A549 (cell line): Measurements from ENCODE around the gene MINDY4. TPM values are rescaled to one million over a fixed set of nuclear protein-coding genes. Genes with fewer than 3 reads are reported as not detected.

ENCODE experiments used
- ATAC-seq, 2 experiments: fragments of 200-7000 bp in 1 of 2; fragments of >200 bp in 1 of 2; cut with Nextera tagmentation in 1 of 2; cut with Tn5 transposase in 1 of 2; 3 replicates each; pipeline versions ENCODE4 v1.8.0 to v1.9.1; 2018 to 2020; ENCODE audit warnings: mild to moderate bottlenecking in 1 of 2, moderate library complexity in 1 of 2
- CTCF ChIA-PET: fragments of 300-600 bp; sonication (Branson Sonifier 250); formaldehyde crosslinking; extraction: SDS; loops from one replicate; lab custom pipeline; 2021; ENCODE audit warnings: antibody characterized with exemption, inconsistent platforms; lab: Yijun Ruan, JAX
- POLR2A ChIA-PET: fragments of 350-600 bp; formaldehyde crosslinking; extraction: SDS; loops from one replicate; lab custom pipeline; 2021; ENCODE audit warnings: antibody characterized with exemption, inconsistent platforms; lab: Yijun Ruan, JAX
- DNase-seq, 2 experiments: peaks; one replicate each; pipeline versions ENCODE4 v3.0.0 to v3.0.0-alpha.2; 2011 to 2016; ENCODE audit warnings: low read depth in 1 of 2, low spot score in 1 of 2
- FAIRE-seq: peaks from 2 replicates; lab custom pipeline; 2011; peaks lifted over from hg19 to GRCh38; lab: Jason Lieb, UNC
- H3K27ac ChIP-seq, 2 experiments: fragments of >200 bp; sonication (Bioruptor Twin); formaldehyde crosslinking; 3 replicates each; pipeline ENCODE4 v1.5.1; 2016 to 2017
- H3K4me1 ChIP-seq: fragments of >200 bp; sonication (Bioruptor Twin); formaldehyde crosslinking; 3 replicates; pipeline ENCODE4 v1.6.1; 2016
- H3K4me2 ChIP-seq: fragments of >200 bp; sonication (Bioruptor Twin); formaldehyde crosslinking; 3 replicates; pipeline ENCODE4 v1.6.1; 2016
- H3K4me3 ChIP-seq: fragments of >200 bp; sonication (Bioruptor Twin); formaldehyde crosslinking; 3 replicates; pipeline ENCODE4 v1.5.1; 2016
- H3K9me3 ChIP-seq: fragments of >200 bp; sonication (Bioruptor Twin); formaldehyde crosslinking; 3 replicates; pipeline ENCODE4 v1.6.1; 2016
- BHLHE40 ChIP-seq: IDR thresholded peaks from 2 replicates; pipeline ENCODE4 v1.6.1; 2012; ENCODE audit warnings: low read depth, low read length, inconsistent platforms
- CBX2 ChIP-seq: fragments of 200-600 bp; sonication (generic); IDR thresholded peaks from 2 replicates; pipeline ENCODE4 v1.6.1; 2016; ENCODE audit warnings: low read depth, mild to moderate bottlenecking, borderline replicate concordance
- CBX8 ChIP-seq: fragments of 200-600 bp; sonication (generic); IDR thresholded peaks from 2 replicates; pipeline ENCODE4 v1.6.1; 2016
- CHD2 ChIP-seq: fragments of 150-350 bp; IDR thresholded peaks from 2 replicates; pipeline ENCODE4 v1.6.1; 2014; ENCODE audit warnings: low read length; ENCODE audit not compliant: partially characterized antibody
- EHF ChIP-seq: fragments of 250-450 bp; sonication (Bioruptor Pico); IDR thresholded peaks from 2 replicates; pipeline ENCODE4 v1.5.0; 2020; ENCODE audit warnings: mild to moderate bottlenecking
- EP300 ChIP-seq, 2 experiments: fragments of >200 bp; sonication (Bioruptor Twin); formaldehyde crosslinking; IDR thresholded peaks; 2 replicates in 1 of 2; 3 replicates in 1 of 2; pipeline ENCODE4 v1.6.1; 2016 to 2017
- ESRRA ChIP-seq: fragments of 150-350 bp; IDR thresholded peaks from 2 replicates; pipeline ENCODE4 v1.6.1; 2014; ENCODE audit warnings: mild to moderate bottlenecking, low read length, borderline replicate concordance
- FOSL2 ChIP-seq, 2 experiments: fragments of 450-650 bp in 1 of 2; fragments of >200 bp in 1 of 2; sonication (Bioruptor Twin) in 1 of 2; formaldehyde crosslinking; IDR thresholded peaks; 2 replicates each; pipeline versions ENCODE4 v1.5.0 to v1.6.1; 2016 to 2020; ENCODE audit warnings: mild to moderate bottlenecking in 1 of 2, moderate library complexity in 1 of 2
- HDAC2 ChIP-seq: fragments of 200-600 bp; sonication (generic); IDR thresholded peaks from 2 replicates; pipeline ENCODE4 v1.6.1; 2016
- HOXB13 ChIP-seq: fragments of 250-450 bp; sonication (Bioruptor Pico); IDR thresholded peaks from 2 replicates; pipeline ENCODE4 v1.5.0; 2020; ENCODE audit warnings: low read depth, mild to moderate bottlenecking, moderate library complexity
- JUN ChIP-seq, 2 experiments: fragments of >200 bp; sonication (Bioruptor Twin); formaldehyde crosslinking; IDR thresholded peaks; 2 replicates in 1 of 2; 3 replicates in 1 of 2; pipeline ENCODE4 v1.6.1; 2016 to 2017
- KDM1A ChIP-seq: fragments of 200-600 bp; sonication (generic); IDR thresholded peaks from 2 replicates; pipeline ENCODE4 v1.6.1; 2016; ENCODE audit warnings: low read depth, mild to moderate bottlenecking
- KDM5A ChIP-seq: fragments of 200-600 bp; sonication (generic); IDR thresholded peaks from 2 replicates; pipeline ENCODE4 v1.6.1; 2016; ENCODE audit warnings: antibody characterized with exemption, mild to moderate bottlenecking
- MAFK ChIP-seq: fragments of 450-650 bp; IDR thresholded peaks from 2 replicates; pipeline ENCODE4 v1.6.1; 2014; ENCODE audit not compliant: partially characterized antibody
- MAZ ChIP-seq: fragments of 150-350 bp; IDR thresholded peaks from 2 replicates; pipeline ENCODE4 v1.6.1; 2014; ENCODE audit warnings: antibody characterized with exemption, low read depth, low read length, borderline replicate concordance
- NPAS2 ChIP-seq: fragments of 250-450 bp; sonication (Bioruptor Pico); IDR thresholded peaks from 2 replicates; pipeline ENCODE4 v1.8.0; 2022; ENCODE audit warnings: mild to moderate bottlenecking, moderate library complexity, borderline replicate concordance
- PHF8 ChIP-seq: fragments of 200-600 bp; sonication (generic); IDR thresholded peaks from 2 replicates; pipeline ENCODE4 v1.6.1; 2016; ENCODE audit warnings: low read depth, mild to moderate bottlenecking, antibody characterized with exemption, moderate library complexity, borderline replicate concordance
- POLR2AphosphoS2 ChIP-seq: conservative IDR thresholded peaks from 2 replicates; pipeline ENCODE4 v1.6.1; 2012; ENCODE audit warnings: low read length, improper control_type of control experiment, inconsistent platforms
- RARB ChIP-seq: fragments of 250-450 bp; sonication (Bioruptor Pico); IDR thresholded peaks from 2 replicates; pipeline ENCODE4 v1.8.0; 2021; ENCODE audit warnings: mild to moderate bottlenecking, moderate library complexity
- RNF2 ChIP-seq: fragments of 200-600 bp; sonication (generic); IDR thresholded peaks from 2 replicates; pipeline ENCODE4 v1.6.1; 2016; ENCODE audit warnings: low read depth, mild to moderate bottlenecking, antibody characterized with exemption, moderate library complexity, borderline replicate concordance
- SMC3 ChIP-seq: fragments of >200 bp; sonication (Bioruptor Twin); formaldehyde crosslinking; IDR thresholded peaks from 3 replicates; pipeline ENCODE4 v1.6.1; 2018; ENCODE audit warnings: inconsistent platforms
- SREBF2 ChIP-seq: fragments of 450-650 bp; IDR thresholded peaks from 2 replicates; pipeline ENCODE4 v1.6.1; 2014; ENCODE audit warnings: mild to moderate bottlenecking, moderate library complexity
- ZNF302 ChIP-seq: fragments of 250-450 bp; sonication (Bioruptor Pico); IDR thresholded peaks from 2 replicates; pipeline ENCODE4 v1.9.0; 2021; ENCODE audit warnings: inconsistent platforms, mild to moderate bottlenecking, moderate library complexity
- WGBS: methylation state at CpG from one replicate; pipeline ENCODE4 v1.1.6; 2017; ENCODE audit errors: missing lambda C conversion rate; 5-methylcytosine and 5-hydroxymethylcytosine counted together
- polyA plus RNA-seq, 4 experiments: library from polyadenylated mRNA; depleted of rRNA in 3 of 4; stranded (reverse); fragments of >200 nt; fragmentation: RNase III in 1 of 4; extraction: RNeasy Plus Mini Kit Qiagen cat#74134 plus additional on column Dnase treatment in 1 of 4; gene quantifications; 2 replicates in 3 of 4; 3 replicates in 1 of 4; pipeline ENCODE4 v1.2.3, GENCODE V29; 2011 to 2017
- TF ChIP-seq, protein P1 (sequence below): IDR thresholded peaks from 2 replicates; pipeline ENCODE4 v1.6.1; 2012; ENCODE audit warnings: low read depth, borderline replicate concordance
- TF ChIP-seq, protein P2 (sequence below): fragments of >200 bp; sonication (Bioruptor Twin); formaldehyde crosslinking; IDR thresholded peaks from 3 replicates; pipeline ENCODE4 v1.5.1; 2016
- TF ChIP-seq, protein P3 (sequence below): IDR thresholded peaks from 2 replicates; pipeline ENCODE4 v1.6.1; 2012
- TF ChIP-seq, protein P4 (sequence below): fragments of >200 bp; sonication (Bioruptor Twin); formaldehyde crosslinking; IDR thresholded peaks from 2 replicates; pipeline ENCODE4 v1.6.1; 2016
- TF ChIP-seq, protein P5 (sequence below): fragments of >200 bp; sonication (Bioruptor Twin); formaldehyde crosslinking; IDR thresholded peaks from 3 replicates; pipeline ENCODE4 v1.6.1; 2016

MINDY4 gene
- polyA plus RNA-seq, 2 of the 4 experiments (the other 2 are of a cell fraction), result 1.8 to 3.6 TPM

DNA sequence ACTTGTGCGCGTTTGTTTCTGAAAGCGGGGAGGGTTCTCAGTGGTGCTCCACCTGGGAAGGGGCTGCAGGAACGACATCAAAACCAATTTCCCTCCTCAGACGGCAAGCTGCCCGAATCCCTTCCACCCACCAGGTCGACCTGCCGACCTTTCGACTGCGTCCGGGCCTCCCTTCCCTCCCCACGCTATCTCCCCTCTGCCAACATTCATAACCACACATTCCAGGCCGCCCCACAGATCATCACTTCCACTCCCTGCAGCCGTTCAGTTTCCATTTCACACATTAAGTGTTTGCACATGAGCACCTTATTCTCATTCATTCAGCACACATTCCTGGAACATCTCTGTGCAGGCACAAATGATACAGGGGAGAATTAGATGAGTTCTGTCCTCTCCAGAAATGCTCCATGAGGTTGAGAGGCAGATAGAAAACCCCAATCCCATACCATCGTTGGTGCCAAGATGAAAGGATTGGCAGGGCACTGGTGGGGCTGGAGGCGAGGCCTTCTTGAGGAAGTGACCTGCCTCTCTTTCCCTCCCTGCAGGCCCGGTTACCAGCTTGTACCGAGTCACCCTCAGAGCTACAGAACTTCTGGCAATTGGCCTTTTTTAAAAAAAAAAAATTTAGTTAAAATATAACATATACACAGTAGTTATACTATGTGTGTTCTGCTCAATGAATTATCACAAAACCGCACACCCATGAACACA is 70.0 kb downstream of the MINDY4 start:
- no peak for TF ChIP-seq RNF2
- no peak for TF ChIP-seq HDAC2
- TF ChIP-seq SREBF2, result no peak
- TF ChIP-seq ZNF302 (CRISPR knock-in tag), result no peak
- TF ChIP-seq EP300 (IDR thresholded peaks at IDR 0.05), result no peak
- TF ChIP-seq, protein P1, sequence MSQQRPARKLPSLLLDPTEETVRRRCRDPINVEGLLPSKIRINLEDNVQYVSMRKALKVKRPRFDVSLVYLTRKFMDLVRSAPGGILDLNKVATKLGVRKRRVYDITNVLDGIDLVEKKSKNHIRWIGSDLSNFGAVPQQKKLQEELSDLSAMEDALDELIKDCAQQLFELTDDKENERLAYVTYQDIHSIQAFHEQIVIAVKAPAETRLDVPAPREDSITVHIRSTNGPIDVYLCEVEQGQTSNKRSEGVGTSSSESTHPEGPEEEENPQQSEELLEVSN, result no peak
- no peak for TF ChIP-seq HOXB13 (CRISPR knock-in tag)
- TF ChIP-seq CBX8, result no peak
- no peak for TF ChIP-seq BHLHE40
- no peak for TF ChIP-seq FOSL2 (IDR thresholded peaks at IDR 0.05)
- TF ChIP-seq FOSL2 (CRISPR knock-in tag; IDR thresholded peaks at IDR 0.05), result no peak
- Histone ChIP-seq H3K27ac (no peak overlapping the region), H3K4me1 (peaks cover 5% of the 10 kb centered on the region; the same call in 1 of the 3 replicates), H3K4me3 (no peak overlapping the region), H3K4me2 (no peak overlapping the region), H3K9me3 (no peaks in the 10 kb centered on the region)
- DNase-seq, result no peak
- ChIA-PET CTCF (no interaction called here), POLR2A (no interaction called here)
- FAIRE-seq, result no peak
- WGBS, result 84% methylated on average over 19 of the region's 19 CpGs
- ATAC-seq, result no peak

DNA sequence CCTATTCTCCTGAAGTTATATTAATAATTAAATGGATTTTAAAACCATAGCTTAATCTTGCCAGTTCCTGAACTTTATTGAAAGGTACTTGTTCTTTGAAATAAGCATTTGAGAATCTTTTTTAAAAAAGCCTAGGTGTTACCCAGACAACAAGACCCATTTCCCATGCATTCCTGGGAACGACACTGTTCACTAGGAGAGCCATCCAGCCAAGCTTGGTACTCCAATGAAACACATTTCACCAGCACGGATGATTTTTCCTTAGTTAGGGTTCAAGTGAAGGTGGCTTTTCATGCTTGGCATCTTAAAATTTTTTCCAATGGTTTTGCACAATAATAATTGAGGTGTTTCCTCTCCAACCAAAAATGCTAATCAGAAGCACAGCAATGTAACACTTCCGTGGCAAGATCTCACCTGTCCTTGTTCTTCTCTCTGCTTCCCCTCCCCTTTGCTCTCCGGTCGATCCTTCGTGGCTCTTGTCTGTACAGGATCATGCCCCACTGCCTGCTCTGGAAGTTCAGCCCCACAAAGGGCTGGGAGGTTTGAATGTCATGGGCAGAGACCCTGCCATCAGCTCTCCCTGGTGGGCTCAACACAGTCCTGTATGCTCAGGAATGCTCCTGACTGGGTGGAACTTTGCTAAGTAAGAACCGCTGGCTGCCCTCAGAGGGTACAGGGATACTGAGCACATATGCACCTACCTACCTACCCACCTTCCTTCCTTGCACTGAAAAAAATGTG is 70.8 kb downstream of the MINDY4 start:
- ChIA-PET CTCF (no interaction called here), POLR2A (no interaction called here)
- no peak for FAIRE-seq
- DNase-seq, result no peak
- no peak for TF ChIP-seq KDM5A
- TF ChIP-seq, protein P2, sequence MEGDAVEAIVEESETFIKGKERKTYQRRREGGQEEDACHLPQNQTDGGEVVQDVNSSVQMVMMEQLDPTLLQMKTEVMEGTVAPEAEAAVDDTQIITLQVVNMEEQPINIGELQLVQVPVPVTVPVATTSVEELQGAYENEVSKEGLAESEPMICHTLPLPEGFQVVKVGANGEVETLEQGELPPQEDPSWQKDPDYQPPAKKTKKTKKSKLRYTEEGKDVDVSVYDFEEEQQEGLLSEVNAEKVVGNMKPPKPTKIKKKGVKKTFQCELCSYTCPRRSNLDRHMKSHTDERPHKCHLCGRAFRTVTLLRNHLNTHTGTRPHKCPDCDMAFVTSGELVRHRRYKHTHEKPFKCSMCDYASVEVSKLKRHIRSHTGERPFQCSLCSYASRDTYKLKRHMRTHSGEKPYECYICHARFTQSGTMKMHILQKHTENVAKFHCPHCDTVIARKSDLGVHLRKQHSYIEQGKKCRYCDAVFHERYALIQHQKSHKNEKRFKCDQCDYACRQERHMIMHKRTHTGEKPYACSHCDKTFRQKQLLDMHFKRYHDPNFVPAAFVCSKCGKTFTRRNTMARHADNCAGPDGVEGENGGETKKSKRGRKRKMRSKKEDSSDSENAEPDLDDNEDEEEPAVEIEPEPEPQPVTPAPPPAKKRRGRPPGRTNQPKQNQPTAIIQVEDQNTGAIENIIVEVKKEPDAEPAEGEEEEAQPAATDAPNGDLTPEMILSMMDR, result no peak
- TF ChIP-seq NPAS2 (CRISPR knock-in tag), result no peak
- TF ChIP-seq RARB (CRISPR knock-in tag), result no peak
- no peak for TF ChIP-seq KDM1A
- no peak for TF ChIP-seq EHF (CRISPR knock-in tag)
- no peak for TF ChIP-seq ESRRA
- Histone ChIP-seq H3K4me1 (peaks cover 5% of the 10 kb centered on the region; the same call in 1 of the 3 replicates), H3K4me2 (no peak overlapping the region), H3K4me3 (no peak overlapping the region), H3K27ac (no peak overlapping the region), H3K9me3 (no peaks in the 10 kb centered on the region)
- ATAC-seq, result no peak
- WGBS, result 84% methylated on average over 7 of the region's 7 CpGs

DNA sequence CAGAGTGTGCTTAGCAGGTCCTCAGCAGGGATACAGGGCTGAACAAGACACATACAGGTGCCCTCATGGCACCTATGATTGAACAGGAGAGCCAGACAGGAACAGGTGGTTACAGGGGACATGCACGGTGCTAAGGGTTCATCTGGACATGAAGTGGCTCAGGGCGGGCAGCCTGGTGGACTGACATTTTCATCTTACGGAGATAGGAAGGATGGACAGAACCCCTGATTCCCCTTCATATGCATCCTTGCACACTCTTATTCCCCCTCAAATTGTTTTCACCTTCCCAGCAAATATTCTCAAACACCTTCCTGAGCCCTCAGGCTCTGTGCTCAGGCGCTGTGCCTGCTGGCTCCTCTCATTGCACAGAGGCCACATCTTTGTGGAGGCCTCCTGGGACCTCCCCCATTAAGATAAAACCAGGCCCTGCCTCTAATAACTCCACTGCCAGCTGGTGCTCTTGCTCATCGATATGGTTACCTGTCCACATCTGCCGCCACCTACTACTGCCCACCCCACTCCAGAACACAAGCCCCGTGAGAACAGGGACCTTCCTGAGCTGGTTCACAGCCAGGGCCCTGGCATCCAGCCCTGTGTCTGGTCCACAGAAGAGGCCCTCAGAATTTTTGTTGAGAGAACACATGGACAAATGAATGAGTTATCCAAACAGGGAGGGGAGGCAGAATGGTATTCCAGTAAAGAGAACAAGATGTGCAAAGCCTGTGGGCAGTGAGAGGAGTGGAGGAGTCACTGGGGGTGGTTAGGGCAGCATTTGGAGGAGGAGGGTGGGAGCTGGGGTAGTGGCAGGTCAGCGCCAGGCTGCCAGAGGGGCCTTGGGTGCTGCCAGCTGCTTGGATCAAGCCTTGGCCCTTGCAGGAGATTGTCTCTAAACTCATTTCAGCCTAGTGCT is 71.6 kb downstream of the MINDY4 start:
- ATAC-seq (no peak), FAIRE-seq (no peak), DNase-seq (no peak)
- Histone ChIP-seq H3K4me3 (no peak overlapping the region), H3K4me1 (peaks cover 5% of the 10 kb centered on the region; the same call in 1 of the 3 replicates), H3K9me3 (no peaks in the 10 kb centered on the region), H3K27ac (no peak overlapping the region), H3K4me2 (no peak overlapping the region)
- POLR2A ChIA-PET, result no interaction called here
- WGBS, result 84% methylated on average over 8 of the region's 8 CpGs
- CTCF ChIA-PET, result no interaction called here
- TF ChIP-seq MAZ (no peak), SMC3 (no peak), PHF8 (no peak), CHD2 (no peak), JUN (IDR thresholded peaks at IDR 0.05) (no peak), HDAC2 (no peak), MAFK (no peak), POLR2AphosphoS2 (no peak), CBX2 (no peak)
- TF ChIP-seq, protein P3, sequence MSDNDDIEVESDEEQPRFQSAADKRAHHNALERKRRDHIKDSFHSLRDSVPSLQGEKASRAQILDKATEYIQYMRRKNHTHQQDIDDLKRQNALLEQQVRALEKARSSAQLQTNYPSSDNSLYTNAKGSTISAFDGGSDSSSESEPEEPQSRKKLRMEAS, result no peak
- TF ChIP-seq, protein P4, sequence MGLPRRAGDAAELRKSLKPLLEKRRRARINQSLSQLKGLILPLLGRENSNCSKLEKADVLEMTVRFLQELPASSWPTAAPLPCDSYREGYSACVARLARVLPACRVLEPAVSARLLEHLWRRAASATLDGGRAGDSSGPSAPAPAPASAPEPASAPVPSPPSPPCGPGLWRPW, result no peak
- TF ChIP-seq, protein P5, sequence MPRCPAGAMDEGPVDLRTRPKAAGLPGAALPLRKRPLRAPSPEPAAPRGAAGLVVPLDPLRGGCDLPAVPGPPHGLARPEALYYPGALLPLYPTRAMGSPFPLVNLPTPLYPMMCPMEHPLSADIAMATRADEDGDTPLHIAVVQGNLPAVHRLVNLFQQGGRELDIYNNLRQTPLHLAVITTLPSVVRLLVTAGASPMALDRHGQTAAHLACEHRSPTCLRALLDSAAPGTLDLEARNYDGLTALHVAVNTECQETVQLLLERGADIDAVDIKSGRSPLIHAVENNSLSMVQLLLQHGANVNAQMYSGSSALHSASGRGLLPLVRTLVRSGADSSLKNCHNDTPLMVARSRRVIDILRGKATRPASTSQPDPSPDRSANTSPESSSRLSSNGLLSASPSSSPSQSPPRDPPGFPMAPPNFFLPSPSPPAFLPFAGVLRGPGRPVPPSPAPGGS, result no peak
